GM13976 (cell line): ENCODE results near the gene FOCAD.

Source experiments
- DNase-seq: peaks from one replicate; pipeline ENCODE4 v3.0.0; 2012; ENCODE audit warnings: low spot score
- in situ Hi-C: fragments of 300-500 bp; cut with MboI; formaldehyde crosslinking; loops from one replicate; pipeline ENCODE4 v1.12.0; 2022; ENCODE audit warnings: low sequenced_read_pairs, mixed read lengths, inconsistent platforms; ENCODE audit not compliant: unreplicated experiment
- TF ChIP-seq, protein P1 (sequence below): IDR thresholded peaks from 2 replicates; pipeline ENCODE4 v1.5.1; 2012; ENCODE audit warnings: borderline replicate concordance, mild to moderate bottlenecking; ENCODE audit not compliant: insufficient read depth; ENCODE audit errors: extremely low read depth, missing control alignments, control extremely low read depth

Gene FOCAD

GRCh38 chr9:20823051-20823450 is 139.0 kb downstream of the FOCAD start:
- in situ Hi-C loops: no loop called here
- TF ChIP-seq, protein P1, sequence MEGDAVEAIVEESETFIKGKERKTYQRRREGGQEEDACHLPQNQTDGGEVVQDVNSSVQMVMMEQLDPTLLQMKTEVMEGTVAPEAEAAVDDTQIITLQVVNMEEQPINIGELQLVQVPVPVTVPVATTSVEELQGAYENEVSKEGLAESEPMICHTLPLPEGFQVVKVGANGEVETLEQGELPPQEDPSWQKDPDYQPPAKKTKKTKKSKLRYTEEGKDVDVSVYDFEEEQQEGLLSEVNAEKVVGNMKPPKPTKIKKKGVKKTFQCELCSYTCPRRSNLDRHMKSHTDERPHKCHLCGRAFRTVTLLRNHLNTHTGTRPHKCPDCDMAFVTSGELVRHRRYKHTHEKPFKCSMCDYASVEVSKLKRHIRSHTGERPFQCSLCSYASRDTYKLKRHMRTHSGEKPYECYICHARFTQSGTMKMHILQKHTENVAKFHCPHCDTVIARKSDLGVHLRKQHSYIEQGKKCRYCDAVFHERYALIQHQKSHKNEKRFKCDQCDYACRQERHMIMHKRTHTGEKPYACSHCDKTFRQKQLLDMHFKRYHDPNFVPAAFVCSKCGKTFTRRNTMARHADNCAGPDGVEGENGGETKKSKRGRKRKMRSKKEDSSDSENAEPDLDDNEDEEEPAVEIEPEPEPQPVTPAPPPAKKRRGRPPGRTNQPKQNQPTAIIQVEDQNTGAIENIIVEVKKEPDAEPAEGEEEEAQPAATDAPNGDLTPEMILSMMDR: no peak
- no peak for DNase-seq

- TF ChIP-seq, protein P1: no peak
- in situ Hi-C loops: no loop called here
- no peak for DNase-seq
These were observed 147.0 kb downstream of the FOCAD start for GRCh38 chr9:20831028-20831427.

- in situ Hi-C loops: no loop called here
- TF ChIP-seq, protein P1: no peak
- DNase-seq: no peak
These were observed 148.7 kb downstream of the FOCAD start for GRCh38 chr9:20832775-20833174.

GRCh38 chr9:20835377-20836286 is 151.6 kb downstream of the FOCAD start:
- in situ Hi-C loops: no loop called here
- TF ChIP-seq, protein P1: no peak

GRCh38 chr9:20837166-20837565 is 153.1 kb downstream of the FOCAD start:
- in situ Hi-C loops: no loop called here
- TF ChIP-seq, protein P1: no peak
- DNase-seq: no peak

More at GRCh38 chr9:20835377-20836286, 151.6 kb downstream of the FOCAD start:
- DNase-seq: no peak

DNA sequence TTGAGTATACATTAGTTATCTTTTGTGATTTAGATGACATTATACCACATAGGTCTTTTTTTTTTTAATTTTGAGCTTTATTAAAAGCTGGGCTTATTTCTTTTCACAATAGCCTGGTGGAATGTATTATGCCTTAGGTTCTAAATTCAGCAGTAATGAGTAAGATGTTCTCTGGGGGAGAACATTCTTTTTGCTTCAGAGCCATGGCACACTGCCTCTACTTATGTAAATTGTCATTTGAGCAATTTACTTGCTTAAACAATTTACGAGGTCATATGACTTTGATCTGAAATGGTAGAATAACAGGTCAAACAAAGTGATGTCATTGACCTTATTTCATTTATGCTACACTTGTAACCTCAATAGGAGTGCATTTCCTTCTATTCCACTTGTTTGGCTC is 154.2 kb downstream of the FOCAD start:
- in situ Hi-C loops: no loop called here
- no peak for DNase-seq

More for the DNA sequence above, 154.2 kb downstream of the FOCAD start:
- TF ChIP-seq, protein P1: no peak
